HG03139 (cell line): ENCODE data around the gene RAF1.
"Not testable (repeated sequence)": the region's sequence is repeated elsewhere in the genome, so short reads cannot be mapped to it uniquely, and the experiment has no call there.

Source experiments
- ATAC-seq: cut with Tn5 transposase; IDR thresholded peaks from one replicate; pipeline ENCODE4 v1.9.1; 2021; ENCODE audit not compliant: unreplicated experiment

Gene RAF1

DNA sequence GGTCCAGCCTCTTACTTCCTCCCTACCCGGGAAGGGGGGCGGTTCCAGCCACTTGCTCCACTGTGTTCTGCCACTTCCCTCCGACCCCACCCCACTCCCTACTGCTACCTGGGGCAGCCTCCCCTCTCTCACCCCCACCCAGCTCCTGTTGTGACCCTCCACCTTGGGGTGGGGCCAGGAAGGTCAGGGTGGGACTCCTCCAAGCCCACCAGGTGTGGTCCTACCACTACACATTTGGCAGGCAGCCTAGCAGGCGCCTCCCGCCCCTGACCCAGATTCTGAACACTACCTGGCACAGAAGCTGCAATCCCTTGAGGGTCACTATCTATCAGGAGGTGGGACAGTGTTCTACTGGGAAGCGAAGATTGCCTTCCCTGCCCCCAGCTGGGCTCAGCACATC, 13.7 kb upstream of the RAF1 start:
- ATAC-seq, result no peak

DNA sequence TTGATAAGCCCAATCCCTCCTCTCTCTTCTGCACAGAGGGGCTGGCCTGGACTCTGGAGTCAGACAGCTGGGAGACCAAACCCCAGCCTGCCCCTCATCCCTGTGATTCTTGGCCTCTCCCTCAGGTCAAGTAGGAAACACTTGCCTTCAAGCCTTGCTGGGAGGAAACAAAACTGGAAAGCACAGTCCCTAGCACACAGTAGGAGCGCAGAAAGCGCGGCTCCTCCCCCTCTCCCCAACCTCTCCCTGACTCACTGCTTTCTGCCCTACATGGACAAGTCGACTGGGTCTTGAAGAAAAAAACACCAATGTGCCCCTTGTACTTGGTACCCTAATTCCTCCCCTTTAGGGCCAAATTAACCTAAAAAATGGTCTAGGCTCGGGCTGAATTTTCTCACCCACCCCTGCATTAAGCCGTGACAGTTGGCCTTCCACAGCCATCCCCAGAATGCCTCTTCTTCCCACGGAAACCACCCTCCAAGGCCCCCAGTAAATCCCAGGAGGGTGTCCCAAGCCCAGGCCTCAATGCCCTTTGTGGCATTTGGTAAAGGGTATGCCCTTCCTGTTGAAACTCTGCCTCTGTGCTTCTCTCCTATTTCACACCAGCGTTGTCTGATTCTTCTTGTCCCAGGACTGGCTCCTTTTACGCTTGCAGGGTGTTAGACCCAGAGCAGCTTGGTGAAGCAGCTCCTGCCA, 11.3 kb upstream of the RAF1 start:
- no peak for ATAC-seq

DNA sequence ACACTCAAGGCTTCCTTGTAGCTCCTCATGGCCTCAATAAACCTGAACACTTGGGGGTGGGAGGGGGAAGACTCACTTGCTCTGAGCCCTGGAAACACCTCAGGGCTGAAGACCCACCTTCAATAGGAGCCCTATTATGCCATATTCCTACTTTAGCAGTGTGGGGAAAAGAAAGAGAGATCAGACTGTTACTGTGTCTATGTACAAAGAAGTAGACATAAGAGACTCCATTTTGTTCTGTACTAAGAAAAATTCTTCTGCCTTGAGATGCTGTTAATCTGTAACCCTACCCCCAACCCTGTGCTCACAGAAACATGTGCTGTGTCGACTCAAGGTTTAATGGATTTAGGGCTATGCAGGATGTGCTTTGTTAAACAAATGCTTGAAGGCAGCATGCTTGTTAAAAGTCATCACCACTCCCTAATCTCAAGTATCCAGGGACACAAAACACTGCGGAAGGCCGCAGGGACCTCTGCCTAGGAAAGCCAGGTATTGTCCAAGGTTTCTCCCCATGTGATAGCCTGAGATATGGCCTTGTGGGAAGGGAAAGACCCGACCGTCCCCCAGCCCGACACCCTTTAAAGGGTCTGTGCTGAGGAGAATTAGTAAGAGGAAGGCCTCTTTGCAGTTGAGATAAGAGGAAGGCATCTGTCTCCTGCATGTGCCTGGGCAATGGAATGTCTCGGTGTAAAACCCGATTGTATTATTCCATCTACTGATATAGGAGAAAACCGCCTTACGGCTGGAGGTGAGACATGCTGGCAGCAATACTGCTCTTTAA, 10.2 kb upstream of the RAF1 start:
- ATAC-seq, result not testable (repeated sequence)

DNA sequence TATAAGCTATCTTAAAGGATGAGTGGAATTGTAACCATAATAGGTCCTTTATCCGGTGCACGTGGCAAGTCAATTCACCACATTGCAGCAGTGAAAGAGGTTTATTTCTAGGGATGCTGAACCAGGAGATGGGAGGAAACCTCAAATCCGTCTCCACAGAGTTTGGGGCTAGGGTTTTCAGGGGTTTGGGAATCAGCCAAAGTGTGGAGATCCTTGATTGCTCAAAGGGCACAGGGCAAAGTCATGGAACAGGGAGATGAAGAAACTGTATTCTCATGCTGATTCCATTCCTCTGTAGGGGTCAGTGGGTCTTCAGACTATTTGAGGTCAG, 7.2 kb upstream of the RAF1 start:
- ATAC-seq, result no peak

DNA sequence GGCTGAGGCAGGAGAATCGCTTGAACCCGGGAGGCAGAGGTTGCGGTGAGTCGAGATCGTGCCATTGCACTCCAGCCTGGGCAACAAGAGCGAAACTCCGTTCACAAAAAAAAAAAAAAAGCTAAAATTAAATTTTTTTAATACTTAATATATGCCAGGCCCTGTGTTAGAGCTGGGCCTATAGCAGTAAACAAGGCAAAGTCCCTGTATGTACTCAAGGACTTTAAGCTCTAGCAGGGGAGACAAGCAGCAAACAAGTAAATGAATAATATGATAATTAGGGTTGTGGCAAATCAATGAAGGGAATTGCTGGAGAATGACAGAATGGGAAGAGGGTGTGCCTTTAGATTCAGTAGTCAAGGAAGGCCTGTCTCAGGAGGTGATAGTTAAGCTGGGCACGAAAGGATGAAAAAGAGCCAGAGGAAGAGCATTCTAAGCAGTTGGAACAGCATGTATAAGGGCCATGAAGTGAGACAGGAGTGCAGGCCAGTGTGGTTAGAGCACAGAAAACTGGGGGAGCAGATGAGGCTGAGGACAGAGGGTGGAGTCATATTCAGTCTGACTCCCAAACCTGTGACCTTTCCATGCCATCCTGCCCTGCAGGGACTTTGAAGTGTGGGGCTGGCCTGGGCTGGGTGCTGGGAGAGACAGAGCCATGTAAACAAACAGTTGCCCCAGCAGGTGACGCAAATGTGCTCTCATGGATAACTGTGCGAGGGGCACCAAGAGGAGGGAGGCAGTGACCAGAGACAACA, 6.6 kb upstream of the RAF1 start:
- no peak for ATAC-seq

DNA sequence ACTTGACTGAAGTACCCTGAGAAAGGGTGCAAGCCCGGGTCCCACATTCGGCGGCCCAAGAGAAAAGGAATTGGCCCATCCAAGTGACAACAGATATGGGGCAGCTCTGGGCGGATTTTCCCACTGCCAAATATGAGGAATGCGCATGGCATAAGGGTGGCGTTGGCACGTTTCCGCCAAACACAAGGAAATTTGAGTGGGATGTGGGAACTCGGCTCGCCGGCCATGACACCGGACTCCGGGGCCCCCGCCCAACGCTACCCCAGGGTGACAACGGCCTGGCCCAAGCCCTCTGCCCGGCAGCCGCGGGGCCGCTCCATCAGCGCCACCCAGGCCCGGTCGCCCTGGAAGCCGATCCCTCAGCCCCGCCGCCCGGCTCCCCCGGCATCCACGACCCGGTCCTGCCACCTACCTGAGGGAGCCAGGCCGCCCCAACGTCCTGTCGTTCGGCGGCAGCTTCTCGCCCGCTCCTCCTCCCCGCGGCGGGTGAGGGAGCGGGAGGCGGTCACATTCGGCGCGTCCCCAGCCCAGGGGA, 449 bp downstream of the RAF1 start:
- peak; percentile 32 for ATAC-seq

DNA sequence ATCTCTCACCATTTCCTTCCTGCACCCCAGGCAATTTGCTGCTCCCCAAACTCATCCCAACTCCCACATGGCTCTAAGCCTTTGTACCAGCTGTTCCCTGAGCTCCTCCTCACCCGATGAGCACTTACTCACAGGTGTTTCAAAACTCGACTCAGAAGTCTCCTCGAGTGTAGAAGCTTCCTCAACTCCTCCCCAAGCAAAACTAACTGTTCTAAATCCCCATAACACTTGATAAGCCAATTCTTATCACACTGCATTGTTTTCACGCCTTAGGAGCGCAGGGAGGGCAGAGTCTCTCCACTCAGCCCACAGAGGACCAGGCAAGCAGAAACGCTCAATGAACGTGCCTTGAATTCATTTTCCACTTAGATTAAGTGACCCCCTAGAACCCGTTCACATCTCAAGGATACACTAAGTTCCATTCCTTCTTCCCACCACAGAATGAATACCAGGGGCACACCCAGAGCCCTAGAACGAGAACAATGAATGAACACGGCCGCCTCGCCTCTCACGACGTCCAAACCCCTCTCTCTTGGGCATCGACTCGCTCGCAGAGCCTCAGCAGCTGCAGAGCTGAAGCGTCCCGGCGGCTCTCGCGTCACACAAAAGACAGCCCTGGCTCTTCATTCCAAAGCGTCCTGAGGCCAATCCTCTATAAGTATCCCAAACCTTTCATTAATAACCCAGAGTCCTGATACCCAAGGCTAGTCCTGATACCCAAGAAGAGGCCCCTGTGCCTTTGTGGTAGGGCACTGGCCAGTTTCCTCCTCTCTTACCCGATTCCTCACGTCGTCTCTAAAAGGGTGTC, 1.1 kb downstream of the RAF1 start:
- no peak for ATAC-seq

DNA sequence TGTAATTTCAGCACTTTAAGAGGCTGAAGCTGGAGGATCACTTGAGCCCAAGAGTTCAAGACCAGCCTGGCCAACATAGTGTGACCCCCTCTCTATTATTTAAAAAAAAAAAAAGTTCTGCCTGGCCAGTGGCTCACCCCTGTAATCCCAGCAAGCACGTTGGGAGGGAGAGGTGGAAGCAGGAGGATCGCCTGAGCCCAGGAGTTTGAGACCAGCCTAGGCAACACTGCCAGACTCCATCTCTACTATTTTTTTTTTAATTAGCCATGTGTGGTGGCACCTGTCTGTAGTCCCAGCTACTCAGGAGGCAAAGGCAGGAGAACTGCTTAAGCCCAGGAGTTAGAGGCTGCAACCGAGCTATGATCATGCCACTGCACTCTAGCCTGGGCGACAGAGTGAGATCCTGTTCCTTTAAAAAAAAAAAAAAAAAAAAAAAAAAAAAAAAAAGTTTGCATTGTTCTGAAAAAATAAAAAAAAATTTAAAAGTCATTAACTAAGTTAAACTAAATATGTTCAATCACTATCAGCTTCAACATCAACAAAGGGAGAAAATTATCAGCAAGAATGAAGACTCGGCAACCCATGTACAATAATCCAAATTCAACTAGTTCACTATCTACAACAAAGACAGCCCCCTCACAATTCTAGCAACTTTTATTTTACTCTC, 1.9 kb downstream of the RAF1 start:
- ATAC-seq, result no peak

DNA sequence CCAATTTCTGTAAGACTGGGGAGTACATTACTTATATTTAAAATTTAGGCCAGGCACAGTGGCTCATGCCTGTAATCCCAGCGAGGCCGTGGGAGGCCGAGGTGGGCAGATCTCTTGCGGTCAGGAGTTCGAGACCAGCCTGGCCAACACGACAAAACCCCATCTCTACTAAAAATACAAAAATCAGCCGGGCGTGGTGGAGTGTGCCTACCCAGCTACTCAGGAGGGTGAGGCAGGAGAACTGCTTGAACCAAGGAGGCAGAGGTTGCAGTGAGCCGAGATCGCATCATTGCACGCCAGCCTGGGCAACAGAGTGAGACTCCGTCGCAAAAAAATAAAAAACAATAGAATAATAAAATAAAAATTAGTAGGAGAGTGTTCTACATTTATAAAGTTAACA, 2.5 kb downstream of the RAF1 start:
- ATAC-seq, result not testable (repeated sequence)

DNA sequence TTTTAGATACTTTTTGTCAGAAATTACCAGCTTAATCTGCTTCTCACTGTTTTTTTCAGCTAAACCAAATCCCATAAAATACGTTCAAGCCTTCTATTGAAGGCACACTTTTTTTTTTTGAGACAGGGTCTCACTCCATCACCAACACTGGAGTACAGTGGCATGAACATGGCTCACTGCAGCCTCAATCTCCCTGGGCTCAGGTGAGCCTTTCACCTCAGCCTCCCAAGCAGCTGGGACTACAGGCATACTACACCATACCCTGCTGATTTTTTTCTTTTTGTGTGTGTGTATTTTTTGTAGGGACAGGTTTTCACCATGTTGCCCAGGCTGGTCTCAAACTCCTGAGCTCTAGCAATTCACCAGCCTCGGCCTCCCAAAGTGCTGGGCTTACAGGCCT, 3.7 kb downstream of the RAF1 start:
- ATAC-seq, result no peak

DNA sequence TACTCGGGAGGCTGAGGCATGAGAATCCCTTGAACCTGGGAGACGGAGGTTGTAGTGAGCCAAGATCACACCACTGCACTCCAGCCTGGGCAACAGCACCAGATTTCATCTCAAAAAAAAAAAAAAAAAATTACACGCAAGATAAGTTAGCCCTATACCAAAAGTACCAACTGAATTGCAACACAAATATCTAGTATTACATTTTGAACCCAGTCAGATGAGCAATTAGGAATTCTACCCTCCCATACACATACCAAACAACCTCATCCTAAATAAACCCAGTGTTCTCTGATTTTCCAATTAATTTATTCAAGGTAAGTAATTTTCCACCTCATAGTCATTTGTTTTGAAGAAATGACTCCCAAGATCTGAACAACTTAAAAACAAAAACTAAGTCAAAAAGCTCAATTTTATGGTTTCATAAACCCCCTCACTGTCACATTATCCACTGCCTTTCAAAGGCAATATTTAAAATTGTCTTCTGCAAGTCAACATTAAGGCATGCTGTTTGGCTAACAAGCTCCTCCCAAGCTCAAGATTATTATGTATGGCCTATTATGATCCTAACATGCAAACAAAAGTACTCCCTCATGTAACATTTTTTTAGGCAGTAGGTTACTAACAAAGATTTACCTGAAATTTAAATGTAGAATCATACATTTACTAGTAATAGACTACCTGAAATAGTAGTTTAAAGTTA, 4.5 kb downstream of the RAF1 start:
- no peak for ATAC-seq

DNA sequence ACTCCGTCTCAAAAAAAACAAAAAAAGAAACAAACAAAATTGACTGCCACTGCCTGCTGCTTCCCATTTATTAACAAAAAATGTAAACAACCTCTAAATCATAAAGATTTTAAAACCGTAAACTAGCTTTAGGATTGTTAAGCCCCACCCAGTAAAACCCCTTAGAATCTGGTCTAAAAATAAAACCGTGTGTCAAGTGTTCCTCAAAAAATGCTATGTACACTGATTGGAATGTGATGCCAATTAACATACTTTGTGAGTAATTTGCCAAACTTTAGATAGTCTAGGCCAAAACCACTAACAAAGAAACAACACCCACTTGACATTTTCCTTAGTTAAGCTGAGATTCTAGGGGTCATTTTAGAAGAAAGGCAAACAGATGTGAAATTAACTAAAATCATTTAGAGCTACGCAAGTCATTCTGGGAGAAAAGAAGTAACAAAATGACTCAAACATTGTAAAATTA, 5.3 kb downstream of the RAF1 start:
- ATAC-seq, result no peak

DNA sequence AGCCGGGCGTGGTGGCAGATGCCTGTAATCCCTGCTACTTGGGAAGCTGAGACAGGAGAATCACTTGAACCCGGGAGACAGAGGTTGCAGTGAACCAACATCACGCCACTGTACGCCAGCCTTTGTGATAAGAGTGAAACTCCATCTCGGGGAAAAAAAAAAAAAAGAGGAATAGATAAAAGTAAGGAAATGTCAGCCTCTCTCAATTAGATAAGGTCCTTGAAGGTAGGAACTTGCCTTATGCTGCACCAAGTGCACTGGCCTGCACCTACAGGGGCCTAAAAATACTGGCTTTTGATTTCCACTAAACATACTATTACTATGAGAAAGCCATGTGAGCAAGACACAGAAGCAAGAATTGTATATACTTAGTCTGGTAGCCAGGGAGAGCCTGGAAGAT, 7.1 kb downstream of the RAF1 start:
- no peak for ATAC-seq

DNA sequence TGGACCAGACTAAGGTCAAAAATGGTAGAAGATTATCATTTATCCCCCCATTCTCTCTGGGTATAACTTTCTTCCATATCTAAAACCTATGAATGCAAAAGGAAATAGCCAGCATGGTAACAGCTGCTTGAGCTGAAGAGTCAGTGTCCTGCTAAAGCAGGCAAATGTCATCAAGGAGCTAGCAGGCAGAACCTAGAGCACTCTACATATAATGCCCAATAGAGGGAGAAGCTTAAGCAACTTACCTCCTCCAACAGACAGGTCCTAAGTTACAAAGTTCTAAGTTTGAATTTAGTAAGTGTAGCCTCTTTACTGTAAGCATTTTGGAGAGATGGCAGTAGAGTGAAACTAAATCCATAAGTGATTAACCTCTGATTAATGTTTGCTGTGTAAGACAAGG, 7.7 kb downstream of the RAF1 start:
- ATAC-seq, result no peak

DNA sequence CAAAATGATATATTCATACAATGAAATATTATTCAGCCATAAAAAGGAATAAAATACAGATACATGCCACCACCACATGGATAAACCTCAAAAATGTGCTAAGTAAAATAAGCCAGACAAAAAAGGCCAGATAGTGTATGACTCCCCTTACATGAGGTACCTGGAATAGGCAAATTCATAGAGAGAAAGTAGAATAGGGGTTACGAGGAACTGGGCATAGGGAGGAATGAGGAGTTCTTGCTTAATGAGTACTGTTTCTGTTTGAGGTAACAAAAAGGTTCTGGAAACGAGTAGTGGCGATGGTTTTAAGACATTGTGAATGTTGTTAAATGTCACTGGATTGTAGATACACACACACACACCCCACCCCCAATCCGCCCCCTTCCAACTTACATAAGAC, 8.2 kb downstream of the RAF1 start:
- ATAC-seq, result no peak

DNA sequence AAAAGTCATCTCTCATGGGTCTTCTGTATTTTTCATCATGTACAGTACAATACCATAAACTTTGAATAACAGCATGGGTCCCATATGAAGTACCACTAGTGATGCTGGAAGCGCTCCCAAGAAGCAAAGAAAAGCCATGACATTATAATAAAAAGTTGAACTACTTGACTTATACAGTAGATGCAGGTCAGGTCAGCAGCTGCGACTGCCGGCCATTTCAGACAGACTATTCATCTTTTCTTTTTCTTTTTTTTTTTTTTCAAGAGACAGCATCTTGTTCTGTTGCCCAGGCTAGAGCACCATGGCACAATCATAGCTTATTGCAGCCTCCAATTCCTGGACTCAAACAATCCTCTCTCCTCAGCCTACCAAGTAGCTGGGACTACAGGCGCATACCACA, 10.2 kb downstream of the RAF1 start:
- ATAC-seq, result no peak

DNA sequence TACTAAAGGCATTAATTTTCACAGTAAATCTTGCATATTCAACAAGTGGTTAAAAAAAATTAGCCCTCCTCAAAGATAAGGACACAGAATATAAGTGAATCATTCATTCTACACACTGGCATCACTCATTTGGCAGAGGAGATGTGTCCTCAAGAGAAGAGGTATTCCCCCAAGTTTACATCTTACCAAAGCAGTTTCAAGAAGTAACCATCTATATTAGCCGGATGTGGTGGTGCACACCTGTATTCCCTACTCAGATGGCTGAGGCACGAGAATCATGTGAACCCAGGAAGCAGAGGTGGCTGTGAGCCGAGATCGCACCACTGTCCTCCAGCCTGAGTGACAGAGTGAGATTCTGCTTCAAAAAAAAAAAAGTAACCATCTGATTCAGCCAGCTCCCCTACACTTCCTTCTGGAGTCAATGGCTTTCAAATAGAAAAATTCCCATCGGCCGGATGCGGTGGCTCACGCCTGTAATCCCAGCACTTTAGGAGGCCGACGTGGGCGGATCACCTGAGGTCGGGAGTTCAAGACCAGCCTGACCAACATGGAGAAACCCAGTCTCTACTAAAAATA, 15.4 kb downstream of the RAF1 start:
- ATAC-seq, result no peak

DNA sequence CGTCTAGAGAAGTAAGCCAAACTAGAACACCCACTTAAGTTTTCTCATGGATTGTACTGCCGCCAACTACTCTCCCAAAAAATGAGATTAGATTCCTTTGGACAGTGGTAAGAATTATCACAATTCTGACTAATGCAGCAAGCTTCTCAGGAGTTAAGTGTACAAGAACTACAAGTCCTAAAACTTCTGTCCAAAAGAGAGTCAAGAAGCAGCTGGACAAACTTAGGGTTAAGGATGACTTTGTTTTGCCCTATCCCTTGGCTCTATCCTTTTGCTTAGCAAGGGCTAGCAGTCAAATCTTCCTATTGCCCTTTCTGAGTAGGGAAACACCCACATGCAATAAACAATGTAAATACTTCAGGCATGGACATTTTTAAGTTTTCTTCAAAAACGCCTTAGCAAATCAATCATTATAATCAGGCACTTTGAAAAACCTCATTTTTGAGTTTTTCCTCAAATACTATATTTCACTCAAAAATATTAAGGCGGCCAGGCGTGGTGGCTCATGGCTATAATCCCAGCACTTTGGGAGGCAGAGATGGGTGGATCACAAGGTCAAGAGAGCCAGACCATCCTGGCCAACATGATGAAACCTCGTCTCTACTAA, 19.5 kb downstream of the RAF1 start:
- ATAC-seq, result no peak

DNA sequence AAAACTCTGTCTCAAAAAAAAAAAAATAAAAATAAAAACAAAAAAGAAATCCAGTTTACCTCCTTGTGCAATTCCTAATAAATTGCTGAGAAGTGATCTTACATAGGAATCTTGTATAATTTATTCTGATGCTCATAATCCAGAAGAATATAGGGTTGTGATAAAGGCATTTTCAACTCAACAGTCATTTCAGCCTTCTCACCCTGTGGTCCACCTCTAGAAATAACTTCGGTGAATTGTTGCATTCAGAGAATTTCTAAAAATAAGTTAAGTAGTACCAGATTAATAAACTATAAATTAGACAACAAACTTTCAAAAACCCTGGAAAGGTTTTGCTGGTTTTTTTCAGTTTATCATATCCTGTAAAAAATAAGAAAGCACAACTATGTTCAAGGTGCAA, 20.2 kb downstream of the RAF1 start:
- no peak for ATAC-seq
